Measurements from ENCODE around the gene TRIM6.
"Not testable (repeated sequence)": the region's sequence is repeated elsewhere in the genome, so short reads cannot be mapped to it uniquely, and the experiment has no call there.

Gene TRIM6

DNA sequence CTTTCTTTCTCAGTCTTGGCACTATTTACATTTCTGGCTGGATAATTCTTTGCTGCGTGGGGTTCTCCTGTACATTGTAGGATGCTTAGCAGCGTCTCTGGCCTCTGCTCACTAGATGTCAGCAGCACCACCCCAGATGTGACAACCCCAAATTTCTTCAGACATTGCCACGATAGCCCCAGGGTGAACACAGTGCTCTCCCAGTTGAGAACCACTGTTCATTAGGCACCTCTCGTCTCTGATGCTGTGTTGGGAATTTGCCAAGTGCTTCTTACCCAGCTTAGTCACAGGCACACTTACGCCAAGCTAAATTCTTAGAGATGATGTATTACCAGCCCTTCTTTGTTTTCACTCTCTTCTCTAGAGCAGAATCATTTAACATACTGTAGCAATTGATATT is 9.4 kb downstream of the TRIM6 start:
- DNase-seq, result no peak

DNA sequence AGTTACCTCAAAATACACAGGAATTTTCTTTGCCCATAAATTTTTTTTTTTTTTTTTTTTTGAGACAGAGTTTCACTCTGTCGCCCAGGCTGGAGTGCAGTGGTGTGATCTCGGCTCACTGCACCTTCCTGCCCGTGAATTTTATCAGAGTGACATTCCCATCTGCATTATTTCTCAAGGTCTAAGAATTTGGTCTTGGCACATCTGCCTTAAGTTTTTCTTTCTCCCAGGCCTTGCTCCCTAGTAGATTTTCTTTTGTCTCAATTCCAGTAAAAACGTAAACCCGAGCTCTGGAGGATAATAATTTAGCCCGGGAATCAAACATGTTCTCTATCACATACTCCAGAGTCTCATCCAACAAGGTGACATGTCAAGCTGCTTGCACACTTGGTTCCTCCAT is 12.4 kb downstream of the TRIM6 start:
- no peak for DNase-seq

DNA sequence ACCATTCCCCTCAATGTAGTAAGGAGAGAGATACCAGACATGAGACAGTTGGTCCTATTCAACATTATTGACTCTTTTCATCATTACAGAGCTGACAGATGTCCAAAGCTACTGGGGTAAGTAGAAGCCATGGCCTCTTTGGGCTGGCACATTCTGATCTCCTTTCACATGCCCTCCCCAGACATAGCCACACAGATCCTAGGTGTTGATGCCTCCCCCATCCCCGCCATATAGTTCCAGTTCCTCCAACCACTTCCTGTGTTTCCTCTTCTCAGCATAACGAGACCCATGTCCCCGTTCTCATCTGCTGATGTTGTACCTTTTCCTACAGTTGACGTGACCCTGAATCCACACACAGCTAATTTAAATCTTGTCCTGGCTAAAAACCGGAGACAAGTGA is 14.0 kb downstream of the TRIM6 start:
- no peak for DNase-seq

DNA sequence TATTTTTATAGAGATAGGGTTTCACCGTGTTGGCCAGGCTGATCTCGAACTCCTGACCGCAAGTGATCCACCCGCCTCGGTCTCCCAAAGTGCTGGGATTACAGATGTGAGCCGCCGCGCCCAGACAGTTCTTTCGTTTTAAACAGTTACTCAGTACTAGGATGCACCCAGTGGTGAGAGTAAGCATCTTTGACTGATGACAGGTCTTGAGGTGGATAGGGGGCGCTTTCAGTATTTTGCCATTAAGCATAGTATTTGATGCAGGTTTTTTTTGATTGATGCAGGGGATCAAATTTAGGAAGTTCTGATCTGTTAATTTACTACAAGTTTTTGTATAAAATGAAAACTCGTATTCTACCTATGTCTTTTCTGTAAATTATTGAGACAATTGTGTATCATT is 15.2 kb downstream of the TRIM6 start:
- no peak for DNase-seq

DNA sequence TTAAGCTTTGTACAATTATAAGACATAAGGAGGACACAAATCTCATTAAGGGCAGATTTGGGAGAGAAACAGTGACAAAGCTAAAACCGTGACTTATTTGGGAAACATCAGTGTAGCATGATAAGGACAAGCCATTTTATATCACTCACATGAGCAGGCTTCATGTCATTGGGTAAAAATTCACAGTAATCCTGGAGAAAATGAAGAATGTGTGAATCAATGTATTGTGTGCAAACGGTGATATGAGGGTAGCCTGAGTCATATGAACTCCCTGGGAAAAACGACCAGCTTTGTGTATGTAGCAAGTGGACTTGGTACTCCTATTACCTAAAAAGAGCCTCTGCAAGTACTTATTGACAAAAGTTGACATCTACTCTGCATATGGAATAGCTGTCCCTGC is 22.4 kb downstream of the TRIM6 start:
- no peak for DNase-seq

DNA sequence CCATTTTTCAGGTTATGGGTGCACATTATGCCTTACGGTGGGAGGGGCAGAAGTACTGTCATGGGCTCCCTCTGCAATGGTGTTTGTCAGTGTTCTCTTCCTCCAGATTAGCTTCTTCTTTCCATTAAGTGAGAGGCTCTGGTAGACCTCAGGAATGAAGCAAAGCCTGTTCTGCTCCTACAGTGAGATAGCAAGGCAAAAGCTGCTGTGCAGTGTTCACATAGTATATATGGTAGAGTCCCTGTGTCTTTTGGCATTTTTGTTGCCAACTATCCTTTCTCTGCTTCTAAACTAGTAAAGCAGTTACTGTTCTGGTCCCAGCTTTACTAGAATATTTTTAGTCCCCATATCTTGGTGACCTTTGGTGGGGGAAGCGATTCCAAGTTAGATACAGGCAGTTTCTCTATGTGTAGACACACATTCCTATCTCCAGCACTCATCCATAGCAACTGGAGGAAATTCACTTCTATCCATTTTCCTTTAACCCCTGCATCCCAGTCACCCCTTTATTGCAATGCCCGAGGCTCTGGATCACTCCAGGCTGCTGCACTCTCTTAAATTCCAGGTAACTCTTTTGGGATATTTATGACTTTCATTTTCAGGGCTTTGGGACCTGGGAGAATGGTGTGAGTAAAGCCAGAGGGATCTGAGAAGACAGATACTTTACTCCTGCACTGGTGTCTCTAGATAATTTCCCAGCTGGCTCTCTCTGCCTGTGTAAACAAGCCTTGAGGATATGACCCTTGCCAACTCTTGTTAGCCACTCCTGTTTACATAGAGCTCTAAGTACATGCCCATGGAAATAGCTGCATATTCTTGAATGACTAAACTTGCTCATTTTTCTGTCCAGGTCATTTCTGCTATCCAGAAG is 24.4 kb downstream of the TRIM6 start:
- no peak for DNase-seq

DNA sequence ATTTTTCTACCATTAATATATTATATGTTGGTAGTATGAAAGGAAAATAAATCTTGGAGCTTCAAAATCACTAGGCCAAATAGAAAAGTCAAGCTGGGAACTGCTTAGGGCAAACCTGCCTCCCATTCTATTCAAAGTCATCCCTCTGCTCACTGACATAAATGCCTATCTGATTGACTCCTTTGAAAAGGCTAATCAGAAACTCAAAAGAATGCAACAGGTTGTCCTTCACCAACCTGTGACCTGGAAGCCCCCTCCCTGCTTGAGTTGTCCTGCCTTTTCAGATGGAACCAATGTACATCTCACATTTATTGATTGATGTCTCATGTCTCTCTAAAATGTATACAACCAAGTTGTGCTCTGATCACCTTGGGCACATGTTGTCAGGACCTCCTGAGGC is 25.1 kb downstream of the TRIM6 start:
- no peak for DNase-seq

DNA sequence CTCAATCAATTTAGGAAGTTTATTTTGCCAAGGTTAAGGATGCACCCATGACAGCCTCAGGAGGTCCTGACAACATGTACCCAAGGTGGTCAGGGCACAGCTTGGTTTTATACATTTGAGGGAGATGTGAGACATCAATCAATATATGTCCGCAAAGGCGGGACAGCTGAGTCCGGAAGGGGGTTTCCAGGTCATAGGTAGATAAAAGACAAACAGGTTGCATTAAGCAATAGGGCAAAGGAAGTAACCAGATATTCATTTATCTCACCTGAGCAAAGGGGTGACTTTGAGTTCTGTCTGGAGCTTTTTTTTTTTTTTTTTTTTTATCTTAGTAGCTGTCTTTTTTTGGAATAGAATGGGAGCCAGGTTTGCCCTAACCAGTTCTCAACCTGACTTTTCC is 26.4 kb downstream of the TRIM6 start:
- DNase-seq, result no peak

DNA sequence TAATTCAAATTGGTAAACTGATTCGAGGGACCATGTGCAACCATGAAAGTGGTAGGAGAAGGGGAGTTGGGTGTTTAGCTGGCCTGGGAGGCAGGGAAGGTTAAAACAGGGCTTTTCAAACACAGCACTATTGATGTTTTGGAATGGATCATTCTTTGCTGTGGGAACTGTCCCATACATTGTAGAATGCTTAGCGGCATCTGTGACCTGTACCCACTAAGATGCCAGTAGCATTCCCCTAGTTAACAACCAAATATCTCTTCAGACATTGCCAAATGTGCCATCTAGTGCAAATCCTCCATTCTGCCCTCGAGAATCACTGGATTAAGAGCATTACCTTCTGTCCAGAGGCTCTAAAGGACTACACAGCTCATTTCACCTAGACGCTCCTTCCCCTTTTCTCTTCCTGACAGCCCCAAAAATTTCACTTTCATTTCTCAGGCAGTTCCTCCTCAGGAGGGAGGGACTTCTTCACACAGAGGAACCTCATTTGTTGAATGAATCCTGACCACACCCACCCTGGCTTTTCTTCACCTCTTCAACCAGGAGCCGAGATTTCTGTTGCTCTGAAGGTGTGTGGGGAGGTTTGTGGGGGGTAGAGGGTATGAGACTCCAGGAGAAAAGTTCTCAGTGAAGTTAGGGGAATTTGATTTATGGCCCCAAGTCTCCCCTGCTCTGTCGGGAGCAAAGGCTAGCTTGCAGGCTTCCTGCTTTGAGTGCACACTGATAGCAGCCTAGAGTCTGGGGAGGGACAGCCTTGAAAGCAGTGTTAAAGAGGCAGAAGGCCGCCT is 28.2 kb downstream of the TRIM6 start, which contains the start of gene TRIM34:
TRIM34 (plus strand) TSS at position 513 of the 791 bp plus-strand sequence. CDS start 7,331 bp downstream, outside the sequence.
- DNase-seq, result peak; percentile 84

DNA sequence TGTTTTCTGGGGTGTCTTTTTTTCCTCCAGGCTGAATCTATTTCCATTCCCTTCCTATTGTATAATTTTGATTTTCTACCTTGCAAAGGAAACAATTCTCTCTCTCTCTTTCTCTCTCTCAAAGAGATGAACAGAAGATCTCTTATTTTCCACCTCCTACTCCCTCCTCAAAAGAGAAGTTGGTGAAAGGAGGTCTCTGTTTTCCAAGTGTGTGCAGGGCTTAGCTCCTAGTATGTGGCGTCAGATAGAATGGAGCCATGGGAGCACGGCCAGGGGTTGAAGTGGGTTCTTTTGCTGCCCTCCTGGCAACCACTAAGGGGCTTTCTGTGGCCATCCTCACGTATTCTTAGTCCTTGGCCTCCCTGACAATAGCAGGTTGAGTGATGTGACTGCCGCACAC is 28.8 kb downstream of the TRIM6 start:
- no peak for DNase-seq

DNA sequence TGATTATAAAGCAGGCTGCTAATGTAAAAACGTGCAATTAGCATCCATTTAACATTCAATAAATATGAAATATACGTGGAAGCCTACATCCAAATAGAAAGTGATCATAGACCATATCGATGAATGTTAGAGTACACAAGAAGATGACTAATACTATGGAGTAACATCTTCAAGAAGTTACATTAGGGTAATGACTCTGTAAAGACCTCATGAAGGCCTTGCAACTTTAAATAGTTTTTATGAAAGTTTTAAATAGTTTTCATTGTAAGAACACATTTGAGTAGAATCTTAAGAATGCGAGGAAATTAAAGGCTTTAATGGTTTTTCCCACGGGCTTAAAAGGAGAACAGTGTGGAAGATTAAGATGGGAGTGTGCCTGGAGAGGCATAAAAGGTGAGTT is 29.8 kb downstream of the TRIM6 start:
- DNase-seq, result no peak

DNA sequence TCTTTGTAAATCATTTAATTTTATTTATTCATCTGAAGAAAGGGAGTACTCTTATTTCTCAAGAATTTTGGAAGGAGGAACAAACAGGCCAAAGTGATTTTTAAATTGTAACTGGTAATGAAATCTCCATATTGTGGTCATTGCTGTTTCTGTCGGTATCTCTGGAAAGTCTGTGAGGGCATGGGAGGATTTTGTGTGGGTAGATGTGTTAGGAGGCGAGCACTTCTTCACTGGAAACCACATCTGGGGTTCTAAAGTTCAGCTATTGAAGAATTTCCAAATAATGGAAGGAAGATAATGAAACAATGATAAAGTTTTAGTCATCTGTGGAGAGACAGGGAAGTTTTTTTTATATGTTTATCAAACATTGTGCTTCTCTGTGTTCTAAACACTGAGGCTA is 35.0 kb downstream of the TRIM6 start:
- DNase-seq, result no peak

DNA sequence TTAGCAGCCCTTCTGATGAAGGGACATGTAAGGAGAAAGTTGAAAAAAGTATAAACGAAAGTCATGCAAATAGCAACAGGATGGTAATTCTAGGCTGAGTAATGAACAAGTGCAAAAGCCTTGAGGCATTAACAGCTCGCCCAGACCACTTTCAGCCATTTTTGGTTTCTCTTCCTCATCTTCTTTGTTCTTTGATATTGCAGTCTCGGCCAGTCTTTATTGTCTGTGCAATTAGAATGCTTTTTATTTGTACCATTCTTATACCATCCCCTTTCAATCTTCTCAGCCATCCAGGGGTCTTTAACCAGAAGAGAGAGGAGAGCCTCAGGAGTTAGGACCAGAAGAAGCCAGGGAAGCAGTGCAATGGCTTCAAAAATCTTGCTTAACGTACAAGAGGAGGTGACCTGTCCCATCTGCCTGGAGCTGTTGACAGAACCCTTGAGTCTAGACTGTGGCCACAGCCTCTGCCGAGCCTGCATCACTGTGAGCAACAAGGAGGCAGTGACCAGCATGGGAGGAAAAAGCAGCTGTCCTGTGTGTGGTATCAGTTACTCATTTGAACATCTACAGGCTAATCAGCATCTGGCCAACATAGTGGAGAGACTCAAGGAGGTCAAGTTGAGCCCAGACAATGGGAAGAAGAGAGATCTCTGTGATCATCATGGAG is 35.7 kb downstream of the TRIM6 start:
- no peak for DNase-seq

DNA sequence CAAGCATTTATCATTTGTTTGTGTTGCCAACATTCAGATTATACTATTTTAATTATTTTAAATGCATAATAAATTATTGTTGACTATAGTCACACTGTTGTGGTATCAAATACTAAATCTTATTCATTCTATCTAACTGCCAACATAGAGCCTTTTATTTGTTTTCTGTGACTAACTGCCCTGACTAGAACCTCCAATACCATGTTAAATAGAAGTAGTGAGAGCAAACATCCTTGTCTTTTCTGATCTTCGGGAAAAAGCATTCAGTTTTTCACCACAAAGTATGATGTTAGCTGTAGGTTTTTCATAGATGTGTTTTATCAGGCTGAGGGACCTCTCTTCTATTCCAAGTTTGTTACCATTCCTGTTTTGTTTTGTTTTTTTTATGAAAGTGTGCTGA is 43.5 kb downstream of the TRIM6 start:
- no peak for DNase-seq

DNA sequence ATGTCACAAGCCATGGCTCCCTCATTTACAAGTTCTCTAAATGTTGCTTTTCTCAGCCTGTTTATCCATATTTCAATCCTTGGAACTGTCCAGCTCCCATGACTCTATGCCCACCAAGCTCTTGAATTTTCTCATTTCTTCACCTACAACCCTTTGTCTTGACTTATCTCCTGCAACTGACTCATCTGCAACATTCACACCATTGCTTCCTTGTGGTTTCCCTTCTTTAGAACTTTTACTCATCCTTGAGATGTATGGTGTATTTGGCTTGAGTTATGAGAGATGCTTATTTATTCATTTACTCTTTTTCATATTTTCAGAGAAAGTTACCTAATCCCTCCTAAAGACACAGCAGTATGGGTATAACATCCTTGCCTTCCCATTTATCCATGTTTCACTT is 47.1 kb downstream of the TRIM6 start:
- DNase-seq, result peak; percentile 36

DNA sequence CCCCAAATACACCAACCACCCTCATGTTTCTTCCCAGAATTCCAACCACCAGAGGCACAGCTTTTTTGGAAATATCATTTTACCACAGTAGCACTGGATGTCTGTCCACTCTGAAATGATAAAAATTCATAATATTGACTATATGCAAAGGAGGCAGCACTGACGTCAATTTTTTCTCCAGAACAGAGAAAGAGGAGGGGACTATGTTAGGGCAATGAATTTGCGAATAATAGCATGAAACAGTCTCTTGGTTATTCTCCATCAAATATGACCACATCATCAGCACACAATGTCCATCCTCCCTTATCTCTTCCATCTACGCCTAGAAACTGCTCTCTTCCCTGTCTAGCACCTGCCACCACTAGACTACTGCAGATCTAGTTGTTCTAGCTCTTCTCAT is 49.7 kb downstream of the TRIM6 start:
- DNase-seq, result no peak

DNA sequence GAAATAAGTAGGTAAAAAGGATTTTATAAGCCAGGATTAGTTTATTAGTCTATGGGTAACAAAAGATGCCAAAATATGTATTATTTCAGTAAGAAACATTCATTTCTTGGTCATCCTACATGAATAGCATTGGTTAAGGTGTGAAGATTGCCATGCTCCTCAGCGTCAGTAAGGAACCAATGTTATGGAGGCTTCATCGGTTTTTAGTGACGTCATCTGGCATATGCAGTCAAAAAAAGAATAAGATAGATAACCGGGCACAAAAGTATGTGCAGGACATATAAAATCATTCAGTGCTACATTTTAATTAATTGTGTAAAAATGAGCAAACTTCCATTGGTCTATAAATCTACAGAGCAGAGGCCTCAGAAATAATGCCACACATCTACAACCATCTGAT is 59.0 kb downstream of the TRIM6 start:
- DNase-seq, result no peak

DNA sequence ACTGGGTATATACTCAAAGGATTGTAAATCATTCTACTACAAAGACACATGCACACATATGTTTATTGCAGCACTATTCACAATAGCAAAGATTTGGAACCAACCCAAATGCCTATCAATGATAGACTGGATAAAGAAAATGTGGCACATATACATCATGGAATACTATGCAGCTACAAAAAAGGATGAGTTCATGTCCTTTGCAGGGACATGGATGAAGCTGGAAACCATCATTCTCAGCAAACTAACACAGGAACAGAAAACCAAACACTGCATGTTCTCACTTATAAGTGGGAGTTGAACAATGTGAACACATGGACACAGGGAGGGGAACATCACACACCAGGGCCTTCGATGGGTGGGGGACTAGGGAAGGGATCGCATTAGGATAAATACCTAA is 60.5 kb downstream of the TRIM6 start:
- not testable (repeated sequence) for DNase-seq

DNA sequence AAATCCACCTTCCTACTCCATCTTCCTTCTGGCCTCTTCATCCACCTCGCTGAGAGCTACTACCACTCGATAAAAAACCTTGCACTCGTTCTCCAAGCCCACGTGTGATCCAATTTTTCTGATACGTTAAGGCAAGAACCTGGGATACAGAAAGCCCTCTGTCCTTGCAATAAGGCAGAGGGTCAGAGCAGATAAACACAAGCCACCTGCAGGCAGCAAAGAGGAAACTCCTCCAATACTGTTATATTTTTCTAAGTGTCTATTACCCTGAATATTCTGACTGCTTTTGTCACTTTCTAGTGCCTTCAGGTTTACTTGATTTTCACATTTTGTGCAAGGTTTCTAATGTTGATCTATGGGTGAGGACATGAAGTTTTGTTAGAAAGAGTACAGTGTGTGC is 61.9 kb downstream of the TRIM6 start:
- no peak for DNase-seq
